Right forelimb (tissue), 1 donor: ENCODE data around the gene KRT33A.

ENCODE experiments used
- DNase-seq: peaks from one replicate; pipeline ENCODE4 v3.0.0-alpha.2; 2018

KRT33A gene

GRCh38 chr17:41301204-41301790 is 49.3 kb downstream of the KRT33A start:
- no peak for DNase-seq

GRCh38 chr17:41298458-41299135 is 52.0 kb downstream of the KRT33A start:
- no peak for DNase-seq

GRCh38 chr17:41296846-41297245 is 53.8 kb downstream of the KRT33A start:
- no peak for DNase-seq
